ENCODE results near the gene CLDN1. TPM values are rescaled to one million over a fixed set of nuclear protein-coding genes. Genes with fewer than 3 reads are reported as not detected.

The CLDN1 gene
- total RNA-seq, 1 experiment from 2014 or later: 4.4 TPM

- TF ChIP-seq STAT6 (CRISPR knock-in tag; conservative IDR thresholded peaks at IDR 0.05; ENCODE audit: low read depth) (no peak), GRHL2 (CRISPR knock-in tag; IDR thresholded peaks at IDR 0.05; ENCODE audit: insufficient replicate concordance, severe bottlenecking) (no peak), RORB (CRISPR knock-in tag; IDR thresholded peaks at IDR 0.05) (no peak), MYBL2 (CRISPR knock-in tag; IDR thresholded peaks at IDR 0.05) (no peak), USF2 (CRISPR knock-in tag; IDR thresholded peaks at IDR 0.05) (no peak), ZNF263 (CRISPR knock-in tag; IDR thresholded peaks at IDR 0.05; ENCODE audit: low read depth) (no peak), ARID4B (CRISPR knock-in tag; IDR thresholded peaks at IDR 0.05; ENCODE audit: borderline replicate concordance) (no peak), ZNF219 (CRISPR knock-in tag; IDR thresholded peaks at IDR 0.05; ENCODE audit: borderline replicate concordance) (no peak), ATF1 (CRISPR knock-in tag; IDR thresholded peaks at IDR 0.05) (no peak), ZNF512 (CRISPR knock-in tag; IDR thresholded peaks at IDR 0.05; ENCODE audit: borderline replicate concordance) (no peak), CREB1 (CRISPR knock-in tag; IDR thresholded peaks at IDR 0.05) (no peak), NR2C2 (CRISPR knock-in tag; IDR thresholded peaks at IDR 0.05) (no peak), NFATC4 (CRISPR knock-in tag; IDR thresholded peaks at IDR 0.05) (no peak), TP53 (CRISPR knock-in tag; IDR thresholded peaks at IDR 0.05) (no peak), SMAD4 (CRISPR knock-in tag; IDR thresholded peaks at IDR 0.05) (no peak), FOXK1 (CRISPR knock-in tag; IDR thresholded peaks at IDR 0.05) (no peak)
These were observed 3.6 kb downstream of the CLDN1 start (continued) for GRCh38 chr3:190318666-190319065.

- Mint-ChIP-seq H3K36me3 (no peaks in the 10 kb centered on the region), H3K27ac (no peak overlapping the region), H3K4me1 (peaks cover 11% of the 10 kb centered on the region), H3K4me3 (no peak overlapping the region), H3K27me3 (ENCODE audit: low read depth) (no peaks in the 10 kb centered on the region), H3K9me3 (no peaks in the 10 kb centered on the region)
- no peak for ATAC-seq
- DNase-seq (ENCODE audit: low spot score): no peak
- POLR2A ChIA-PET: no interaction called here
- CTCF ChIA-PET: interaction anchor here (2.0 kb wide), 1 partner anchor 8 kb away, joined by 9 read pairs; the partner anchor contains the start of gene CLDN1
- TF ChIP-seq IRF1 (CRISPR knock-in tag; IDR thresholded peaks at IDR 0.05): no peak
- no peak for TF ChIP-seq ZNF532 (CRISPR knock-in tag; IDR thresholded peaks at IDR 0.05; ENCODE audit: borderline replicate concordance)
- TF ChIP-seq ERG (CRISPR knock-in tag; IDR thresholded peaks at IDR 0.05): no peak
- TF ChIP-seq NFYB (CRISPR knock-in tag; conservative IDR thresholded peaks at IDR 0.05; ENCODE audit: low read depth): no peak
These were observed 7.5 kb downstream of the CLDN1 start for GRCh38 chr3:190314741-190315140.

Measured in WTC11 (cell line).